Activated naive CD8-positive, alpha-beta T cell treated with anti-CD3 and anti-CD28 coated beads, Interleukin-2, amount 50 U/mL, for 24 hours (primary cell): ENCODE data around the gene TNRC6C.

ENCODE experiments used
- ATAC-seq: fragments of 150-1000 bp; cut with Tn5 transposase; one replicate; pipeline ENCODE4 v1.10.0; 2021
- DNase-seq: peaks from one replicate; pipeline ENCODE4 v3.0.0; 2021
- H3K27ac Mint-ChIP-seq: one replicate; pipeline ENCODE4 v1.8.0; 2021; ENCODE audit warnings: mild to moderate bottlenecking, mixed read lengths
- H3K27me3 Mint-ChIP-seq: one replicate; pipeline ENCODE4 v1.8.0; 2021; ENCODE audit warnings: mixed read lengths
- H3K36me3 Mint-ChIP-seq: one replicate; pipeline ENCODE4 v1.8.0; 2021; ENCODE audit warnings: low read depth, mixed read lengths
- H3K4me1 Mint-ChIP-seq: one replicate; pipeline ENCODE4 v1.8.0; 2021; ENCODE audit warnings: mixed read lengths
- H3K4me3 Mint-ChIP-seq: one replicate; pipeline ENCODE4 v1.8.0; 2021; ENCODE audit warnings: mild to moderate bottlenecking, moderate library complexity, mixed read lengths
- H3K9me3 Mint-ChIP-seq: one replicate; pipeline ENCODE4 v1.8.0; 2021; ENCODE audit warnings: mixed read lengths

TNRC6C gene

DNA sequence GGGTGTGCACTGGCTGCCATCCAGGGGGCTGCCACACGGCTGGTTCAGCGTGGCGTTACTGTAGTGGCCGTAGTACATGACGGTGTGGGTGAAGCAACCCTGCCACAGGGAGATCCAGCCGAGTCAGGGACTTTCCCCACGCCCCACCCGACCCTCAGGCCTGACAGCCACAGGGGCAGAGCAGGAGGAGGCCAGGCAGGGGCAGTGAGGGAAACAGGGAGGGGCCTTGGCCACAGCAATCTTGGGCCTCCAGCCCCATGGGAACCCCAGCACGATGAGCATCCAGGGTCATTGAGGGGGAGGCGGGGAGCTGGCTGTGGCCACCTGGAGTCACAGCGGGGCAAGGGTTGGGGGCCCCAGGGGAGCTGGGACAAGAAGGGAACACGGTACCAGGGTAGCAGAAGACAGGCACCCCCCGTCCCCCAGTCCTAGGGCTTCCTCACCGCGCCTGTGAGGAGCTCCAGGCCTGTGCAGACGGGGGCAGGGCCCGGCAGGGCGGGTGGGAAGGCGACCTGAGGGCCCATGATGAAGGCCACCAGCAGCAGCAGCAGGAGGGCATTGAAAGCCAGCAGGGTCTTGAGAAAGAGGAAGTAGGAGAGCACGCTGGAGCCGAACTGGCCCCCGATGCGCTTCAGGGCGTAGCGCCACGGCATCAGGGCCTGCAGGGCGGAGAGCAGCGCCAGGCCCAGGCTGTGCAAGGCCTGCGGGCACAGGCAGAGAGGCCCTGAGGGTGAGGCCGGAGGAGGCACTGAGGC is 165.8 kb downstream of the TNRC6C start:
- ATAC-seq = no peak
- peak; percentile 37 for DNase-seq
- Mint-ChIP-seq H3K9me3 (no peaks in the 10 kb centered on the region), H3K4me1 (peaks cover 64% of the 10 kb centered on the region), H3K4me3 (peak overlapping the region; percentile 44), H3K27ac (no peak overlapping the region), H3K36me3 (peaks cover 29% of the 10 kb centered on the region), H3K27me3 (no peaks in the 10 kb centered on the region)

- H3K27ac Mint-ChIP-seq = no peak overlapping the region
- no peak for DNase-seq
- peaks cover 29% of the 10 kb centered on the region for H3K36me3 Mint-ChIP-seq
- no peaks in the 10 kb centered on the region for H3K9me3 Mint-ChIP-seq
- peak overlapping the region; percentile 86 for H3K4me3 Mint-ChIP-seq
- peaks cover 69% of the 10 kb centered on the region for H3K4me1 Mint-ChIP-seq
- H3K27me3 Mint-ChIP-seq = no peaks in the 10 kb centered on the region
- no peak for ATAC-seq
Observed at GRCh38 chr17:78124836-78125137, 166.3 kb downstream of the TNRC6C start.

- DNase-seq = peak; percentile 44
Observed at GRCh38 chr17:78125138-78125913, 166.8 kb downstream of the TNRC6C start.

GRCh38 chr17:78125976-78126894 is 167.7 kb downstream of the TNRC6C start:
- Mint-ChIP-seq H3K36me3 (peaks cover 34% of the 10 kb centered on the region), H3K4me1 (peaks cover 68% of the 10 kb centered on the region), H3K4me3 (peak overlapping the region; percentile 86), H3K9me3 (no peaks in the 10 kb centered on the region), H3K27me3 (no peaks in the 10 kb centered on the region), H3K27ac (peak overlapping the region; percentile 82)
- no peak for ATAC-seq
- DNase-seq = no peak

More at GRCh38 chr17:78125138-78125913, 166.8 kb downstream of the TNRC6C start:
- H3K4me3 Mint-ChIP-seq = peak overlapping the region; percentile 86
- no peaks in the 10 kb centered on the region for H3K9me3 Mint-ChIP-seq
- peaks cover 72% of the 10 kb centered on the region for H3K4me1 Mint-ChIP-seq
- H3K27me3 Mint-ChIP-seq = no peaks in the 10 kb centered on the region
- H3K27ac Mint-ChIP-seq = no peak overlapping the region
- ATAC-seq = no peak
- peaks cover 29% of the 10 kb centered on the region for H3K36me3 Mint-ChIP-seq

DNA sequence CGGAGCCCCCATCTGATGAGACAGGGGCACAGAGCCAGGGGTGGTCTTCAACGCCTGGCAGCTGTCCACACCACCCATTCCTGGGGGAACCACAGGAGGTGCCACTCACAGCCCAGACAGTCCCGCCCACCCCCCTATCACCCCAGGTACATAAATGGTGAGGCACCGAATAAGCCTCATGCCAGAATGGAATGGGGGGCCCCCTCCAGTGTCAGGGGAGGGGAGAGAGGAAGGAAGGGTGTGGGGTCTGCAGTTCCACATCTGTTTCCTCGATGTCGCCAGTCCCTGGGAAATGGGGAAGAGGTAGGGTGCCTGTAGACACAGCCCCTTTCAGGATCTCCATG is 168.4 kb downstream of the TNRC6C start:
- Mint-ChIP-seq H3K4me1 (peaks cover 61% of the 10 kb centered on the region), H3K27ac (peak overlapping the region; percentile 82), H3K9me3 (no peaks in the 10 kb centered on the region), H3K4me3 (peak overlapping the region; percentile 86), H3K36me3 (peaks cover 29% of the 10 kb centered on the region), H3K27me3 (no peaks in the 10 kb centered on the region)
- ATAC-seq (no peak), DNase-seq (no peak)

- peak; percentile 78 for DNase-seq
- Mint-ChIP-seq H3K9me3 (no peaks in the 10 kb centered on the region), H3K4me3 (peak overlapping the region; percentile 86), H3K36me3 (peaks cover 27% of the 10 kb centered on the region), H3K27me3 (no peaks in the 10 kb centered on the region), H3K27ac (peak overlapping the region; percentile 82), H3K4me1 (peaks cover 58% of the 10 kb centered on the region)
- peak; percentile 44 for ATAC-seq
Observed at GRCh38 chr17:78127239-78127887, 168.9 kb downstream of the TNRC6C start.

- H3K27me3 Mint-ChIP-seq = no peaks in the 10 kb centered on the region
- DNase-seq (peak; percentile 43), ATAC-seq (no peak)
- peaks cover 21% of the 10 kb centered on the region for H3K36me3 Mint-ChIP-seq
- H3K9me3 Mint-ChIP-seq = no peaks in the 10 kb centered on the region
- peak overlapping the region; percentile 86 for H3K4me3 Mint-ChIP-seq
- peak overlapping the region; percentile 82 for H3K27ac Mint-ChIP-seq
- H3K4me1 Mint-ChIP-seq = peaks cover 57% of the 10 kb centered on the region
Observed at GRCh38 chr17:78127888-78128550, 169.5 kb downstream of the TNRC6C start.

GRCh38 chr17:78128551-78129350 is 170.2 kb downstream of the TNRC6C start, which contains the start of gene TMC6:
Gene TMC6 (minus strand): TSS chr17:78128755. CDS start chr17:78126832, 1,923 bp downstream.
- H3K27me3 Mint-ChIP-seq = no peaks in the 10 kb centered on the region
- peak within 1 kb of the TSS; percentile 95 for H3K27ac Mint-ChIP-seq
- peaks cover 18% of the 10 kb centered on the region for H3K36me3 Mint-ChIP-seq
- peak within 1 kb of the TSS; percentile 95 for H3K4me3 Mint-ChIP-seq
- H3K9me3 Mint-ChIP-seq = no peaks in the 10 kb centered on the region
- H3K4me1 Mint-ChIP-seq = peaks cover 57% of the 10 kb centered on the region
- DNase-seq (peak; percentile 70), ATAC-seq (peak; percentile 5)

DNA sequence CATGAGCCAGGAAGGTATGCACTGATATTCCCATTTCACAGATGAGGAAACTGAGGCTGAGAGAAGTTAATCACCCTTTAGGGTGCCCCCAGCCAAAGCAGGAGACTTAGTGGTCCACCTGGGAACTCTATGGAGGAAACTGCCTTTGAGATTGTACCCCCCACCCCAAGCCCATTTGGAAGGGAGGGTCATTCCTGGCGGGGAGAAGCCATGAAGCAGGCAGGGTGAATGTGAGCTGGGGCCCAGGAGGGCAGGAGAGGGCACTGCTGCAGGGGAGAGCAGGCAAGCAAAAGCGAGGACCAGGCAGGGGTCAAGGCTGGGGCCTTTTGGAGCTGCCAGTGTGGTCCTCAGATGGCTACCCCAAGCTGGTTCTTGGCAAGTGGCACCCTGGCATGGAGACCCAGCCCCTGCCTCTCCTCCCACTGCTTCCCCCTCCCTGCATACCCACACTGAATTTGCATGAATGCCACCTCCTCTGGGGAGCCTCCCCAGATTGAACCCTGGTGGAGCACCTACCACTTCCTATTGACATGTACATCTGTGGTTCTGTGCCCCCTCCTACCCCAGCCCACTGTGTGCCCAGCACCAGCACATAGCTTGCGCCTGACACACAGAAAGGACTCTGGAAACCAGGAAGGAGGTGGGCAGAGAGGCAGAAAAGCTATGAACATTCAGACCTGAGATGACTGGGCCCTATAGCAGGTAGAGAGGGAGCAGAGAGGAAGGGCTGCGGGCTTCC is 171.0 kb downstream of the TNRC6C start:
- Mint-ChIP-seq H3K9me3 (no peaks in the 10 kb centered on the region), H3K4me1 (peaks cover 57% of the 10 kb centered on the region), H3K36me3 (peaks cover 23% of the 10 kb centered on the region), H3K4me3 (peak overlapping the region; percentile 95), H3K27me3 (no peaks in the 10 kb centered on the region), H3K27ac (peak overlapping the region; percentile 95)
- DNase-seq = peak; percentile 53
- ATAC-seq = no peak

- no peaks in the 10 kb centered on the region for H3K27me3 Mint-ChIP-seq
- peak; percentile 21 for DNase-seq
Observed at GRCh38 chr17:78130090-78130436, 171.6 kb downstream of the TNRC6C start.

GRCh38 chr17:78130437-78131101 is 172.1 kb downstream of the TNRC6C start, which contains the start of gene TMC8:
Gene TMC8 (plus strand): TSS chr17:78130771. CDS start chr17:78131589, 818 bp downstream.
- ATAC-seq (peak; percentile 45), DNase-seq (peak; percentile 76)
- H3K4me3 Mint-ChIP-seq = peak within 1 kb of the TSS; percentile 95
- peaks cover 26% of the 10 kb centered on the region for H3K36me3 Mint-ChIP-seq
- peak within 1 kb of the TSS; percentile 95 for H3K27ac Mint-ChIP-seq
- no peaks in the 10 kb centered on the region for H3K9me3 Mint-ChIP-seq
- peaks cover 61% of the 10 kb centered on the region for H3K4me1 Mint-ChIP-seq
- H3K27me3 Mint-ChIP-seq = no peaks in the 10 kb centered on the region

More at GRCh38 chr17:78130090-78130436, 171.6 kb downstream of the TNRC6C start:
- Mint-ChIP-seq H3K4me3 (peak overlapping the region; percentile 95), H3K4me1 (peaks cover 56% of the 10 kb centered on the region), H3K27ac (peak overlapping the region; percentile 95), H3K9me3 (no peaks in the 10 kb centered on the region), H3K36me3 (peaks cover 24% of the 10 kb centered on the region)
- no peak for ATAC-seq
